HG02870 (cell line): Measurements from ENCODE around the gene INSYN2B.

Source experiments
- ATAC-seq: cut with Tn5 transposase; IDR thresholded peaks from one replicate; pipeline ENCODE4 v1.9.1; 2021; ENCODE audit warnings: mild to moderate bottlenecking, moderate library complexity; ENCODE audit not compliant: unreplicated experiment

Gene INSYN2B

DNA sequence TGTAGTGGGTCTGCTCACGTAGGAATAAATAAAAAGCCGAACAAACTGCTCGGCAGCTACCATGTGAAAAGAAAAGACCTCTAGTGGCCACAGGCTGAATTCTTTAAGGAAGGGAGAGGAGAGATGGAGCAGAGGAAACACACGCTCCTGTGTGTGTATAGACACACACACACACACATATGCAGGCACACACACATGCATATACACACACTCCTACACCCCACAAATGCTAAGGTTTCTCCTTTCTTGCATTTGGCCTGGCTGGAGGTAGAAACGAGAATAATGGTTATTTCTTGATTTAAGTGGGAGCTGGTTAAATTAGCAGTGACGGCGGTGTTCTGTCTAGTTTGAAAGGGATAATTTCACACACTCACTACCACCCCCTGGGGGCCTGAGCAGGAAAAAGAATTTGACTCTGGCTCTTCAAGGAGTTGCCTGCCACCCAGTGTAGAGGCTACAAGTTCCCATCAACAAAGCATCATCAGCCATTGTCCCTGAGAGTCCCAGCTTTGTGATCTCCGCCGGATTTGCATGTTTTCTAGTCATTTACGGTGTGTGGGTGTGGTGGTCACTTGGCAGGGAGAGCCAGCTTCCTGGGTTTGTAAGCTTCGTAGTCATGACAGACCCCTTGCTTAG lies at the start of gene INSYN2B:
Gene INSYN2B (minus strand): TSS at position 78 of the 636 bp plus-strand sequence. CDS start 96,597 bp downstream, outside the sequence.
- ATAC-seq = peak; percentile 56

DNA sequence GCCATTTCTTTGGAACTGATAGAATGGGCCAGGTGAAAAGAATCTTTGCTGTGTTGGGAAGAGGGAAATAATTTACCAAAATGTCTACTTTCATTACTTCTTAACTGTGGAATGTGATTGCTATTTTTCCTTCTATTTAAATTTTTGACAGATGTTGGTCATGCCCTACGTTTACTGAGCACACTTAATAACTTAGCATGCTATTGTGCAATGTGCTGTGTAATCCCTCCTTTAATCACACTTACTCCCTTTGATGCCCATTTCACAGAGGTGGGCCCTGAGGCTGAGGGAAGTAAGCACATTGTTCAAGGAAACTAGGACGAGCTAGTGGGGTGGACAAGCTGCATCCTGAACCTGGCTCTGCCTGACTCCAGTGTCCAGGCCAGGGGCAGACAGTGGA lies 47.8 kb upstream of the INSYN2B start:
- no peak for ATAC-seq

DNA sequence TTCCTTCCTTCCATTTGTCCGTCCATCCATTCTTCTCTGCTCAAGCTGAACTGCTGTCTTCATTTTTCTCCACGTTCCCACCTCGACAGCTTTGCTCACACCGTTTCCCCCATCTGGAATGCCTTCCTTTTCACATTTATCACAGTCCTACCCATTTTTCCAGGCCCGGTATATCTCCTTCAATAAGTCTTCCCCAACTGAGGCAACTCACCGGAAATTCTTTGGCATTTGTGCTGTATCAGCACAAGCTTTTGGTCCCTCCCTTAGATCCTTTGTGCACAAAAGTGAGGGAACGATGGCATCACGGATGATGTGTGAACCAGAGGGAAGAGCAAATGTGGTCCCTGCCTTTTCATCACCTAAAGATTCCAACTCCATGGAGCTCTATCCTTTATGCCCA lies 45.6 kb upstream of the INSYN2B start:
- ATAC-seq = no peak

DNA sequence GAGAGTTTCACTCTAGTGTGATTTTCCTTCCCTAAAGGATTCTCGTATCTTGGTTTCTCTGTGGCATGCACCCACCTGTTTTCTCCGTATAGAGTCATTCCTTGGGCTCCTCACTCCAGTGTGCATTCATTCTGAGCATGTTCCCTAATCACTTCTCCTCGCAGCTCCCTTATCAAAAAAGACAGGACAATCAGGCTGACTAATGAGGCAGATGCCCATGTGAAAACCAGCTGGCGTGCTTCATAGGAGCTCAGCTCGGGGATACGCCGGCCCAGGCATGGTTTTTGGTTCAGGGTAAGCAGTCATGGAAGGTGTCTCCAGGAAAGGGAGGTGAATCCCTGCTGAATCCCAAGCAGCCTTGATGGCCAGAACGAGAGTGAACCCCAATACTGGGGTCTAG lies 41.2 kb upstream of the INSYN2B start:
- ATAC-seq = no peak

DNA sequence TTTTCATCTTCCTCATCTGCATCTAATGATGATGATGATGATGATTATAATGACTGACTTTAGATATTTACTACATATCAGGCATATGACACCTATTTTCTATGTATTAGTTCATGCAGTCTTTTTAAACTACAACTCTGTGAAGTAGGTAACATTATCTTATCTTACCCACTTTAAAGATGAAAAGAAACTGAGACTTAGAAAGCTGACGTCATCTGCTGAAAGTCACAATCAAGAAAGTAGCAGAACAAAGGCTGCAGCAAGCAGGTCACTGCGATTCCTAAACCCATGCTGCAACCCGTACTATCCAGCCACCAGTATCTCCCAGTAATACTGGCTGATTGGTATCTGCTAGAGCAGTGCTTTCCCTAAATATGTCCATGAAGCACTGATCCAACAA lies 40.1 kb upstream of the INSYN2B start:
- ATAC-seq = no peak

DNA sequence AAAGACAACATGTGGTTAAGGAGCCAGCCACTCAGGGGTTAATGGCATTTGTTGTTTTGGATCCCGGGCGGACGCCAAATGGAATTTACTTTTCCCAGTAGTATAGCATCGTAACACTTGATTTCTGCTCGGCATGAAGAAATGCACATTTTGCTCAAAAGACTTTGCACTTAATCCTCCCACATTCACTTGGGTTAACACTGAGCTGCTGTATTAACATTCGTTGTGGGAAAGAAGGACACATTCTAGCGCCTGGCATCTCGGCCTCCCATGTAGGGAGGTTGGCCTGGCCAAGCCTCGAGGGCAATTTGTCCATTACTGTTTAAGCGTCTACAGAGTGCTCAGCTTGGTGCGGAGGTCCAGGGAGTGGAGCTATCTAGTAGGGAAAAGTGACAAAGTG lies 32.3 kb upstream of the INSYN2B start:
- ATAC-seq = no peak

DNA sequence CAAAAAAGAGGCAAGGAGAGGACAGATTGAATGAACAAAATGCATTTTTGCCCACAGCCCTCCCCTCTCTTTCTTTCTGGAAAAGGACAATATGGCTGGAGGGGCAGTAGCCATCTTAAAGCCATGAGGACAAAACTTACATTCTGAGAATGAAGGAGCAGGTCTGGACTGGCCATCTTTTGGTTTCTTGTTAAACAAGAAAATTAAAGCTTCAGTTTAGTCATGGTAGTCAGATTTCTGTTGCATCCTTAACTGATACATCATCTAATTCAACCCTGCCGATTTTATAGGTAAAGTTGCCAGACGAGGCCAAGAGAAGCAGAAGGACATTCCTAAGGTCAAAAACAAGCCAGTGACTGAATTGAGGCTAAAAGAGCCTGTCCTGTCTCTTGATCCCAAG lies 31.5 kb upstream of the INSYN2B start:
- no peak for ATAC-seq

DNA sequence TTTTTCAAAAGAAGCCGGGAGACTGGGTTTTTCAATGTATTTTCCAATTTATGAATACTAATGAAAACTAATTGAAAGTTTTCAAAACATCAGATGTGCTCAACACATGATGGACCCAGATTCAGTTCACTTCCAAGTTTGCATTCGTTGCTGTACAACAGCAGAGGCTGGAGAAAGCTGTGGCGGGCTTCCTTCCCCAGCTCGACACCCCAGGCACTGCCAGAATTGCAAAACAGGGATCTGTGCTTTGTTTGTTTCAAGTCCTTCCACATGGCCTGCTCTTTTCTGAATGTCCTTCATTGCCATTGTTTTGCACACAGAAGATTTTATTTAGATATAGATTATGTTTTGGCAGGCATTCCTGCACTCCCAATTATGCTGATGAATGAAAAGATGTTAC lies 30.3 kb upstream of the INSYN2B start:
- ATAC-seq = no peak

DNA sequence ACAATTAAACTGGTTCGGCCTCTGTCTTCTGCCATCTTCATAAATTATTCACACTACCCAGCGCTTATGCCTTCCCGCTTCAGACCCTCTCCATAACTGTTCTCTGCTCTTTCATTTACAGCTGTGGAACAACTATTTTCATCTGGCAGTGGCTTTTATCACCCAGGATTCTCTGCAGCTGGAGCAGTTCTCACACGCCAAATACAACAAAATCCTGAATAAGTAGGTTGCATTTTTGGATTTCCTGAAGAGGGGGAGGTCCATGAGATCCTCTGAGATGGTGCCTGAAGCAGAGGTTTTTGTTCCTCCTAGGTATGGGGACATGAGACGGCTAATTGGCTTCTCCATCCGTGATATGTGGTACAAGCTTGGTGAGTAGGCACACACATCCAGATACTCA lies 28.1 kb upstream of the INSYN2B start:
- ATAC-seq = no peak

DNA sequence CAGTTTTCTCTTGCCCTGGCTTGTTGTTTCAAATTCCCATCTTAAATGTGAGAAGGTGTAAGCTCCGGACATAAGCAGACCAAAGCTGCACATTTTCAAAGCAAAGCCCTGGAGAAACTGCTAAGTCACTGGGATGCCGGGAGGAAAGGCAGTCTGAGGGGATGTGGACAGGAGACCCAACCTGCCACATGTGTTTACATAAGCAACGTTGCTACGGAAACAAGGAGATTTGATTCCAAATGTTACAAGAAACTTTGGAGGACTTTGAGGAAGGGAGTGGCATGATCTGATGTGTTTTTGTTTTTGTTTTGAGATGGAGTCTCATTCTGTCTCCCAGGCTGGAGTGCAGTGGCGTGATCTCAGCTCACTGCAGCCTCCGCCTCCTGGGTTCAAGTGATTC lies 25.7 kb upstream of the INSYN2B start:
- ATAC-seq = no peak

DNA sequence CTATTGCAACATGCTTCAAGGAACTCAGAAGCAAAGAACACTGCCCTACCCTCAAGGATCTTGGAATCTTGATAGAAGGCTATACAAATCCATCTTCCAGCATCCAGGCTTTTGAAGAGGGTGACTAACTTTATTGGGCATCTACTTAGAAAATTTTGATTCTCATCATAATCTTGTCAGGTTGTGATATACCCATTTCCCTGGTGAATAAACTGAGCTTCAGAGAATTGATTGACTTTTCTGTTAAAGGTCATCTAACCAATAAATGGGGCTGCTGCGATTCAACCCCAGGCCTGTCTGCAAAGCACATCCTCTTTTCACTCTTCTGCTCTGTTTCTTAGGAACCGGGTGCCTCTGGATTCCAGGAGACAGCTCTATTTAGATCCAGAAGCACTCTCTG lies 19.9 kb upstream of the INSYN2B start:
- ATAC-seq = no peak

DNA sequence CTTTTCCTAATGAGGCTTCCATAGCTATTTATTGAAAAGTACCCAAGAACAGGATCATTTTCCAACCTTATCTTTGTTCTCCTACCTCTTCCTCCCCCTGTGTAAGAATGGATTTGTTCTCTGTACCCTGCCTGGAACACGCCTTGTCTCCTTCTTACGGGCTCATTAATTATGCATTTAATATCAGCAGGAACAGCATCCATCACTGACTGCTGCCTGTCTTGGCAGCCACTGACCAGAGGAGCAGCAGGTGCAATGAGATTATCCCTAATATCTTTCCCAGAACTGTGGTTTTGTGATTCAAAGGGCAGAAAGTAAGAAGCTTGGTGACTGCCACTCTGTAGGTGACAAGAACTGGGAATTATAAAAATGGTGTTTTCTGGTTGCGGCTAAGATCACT lies 19.3 kb upstream of the INSYN2B start:
- ATAC-seq = no peak

DNA sequence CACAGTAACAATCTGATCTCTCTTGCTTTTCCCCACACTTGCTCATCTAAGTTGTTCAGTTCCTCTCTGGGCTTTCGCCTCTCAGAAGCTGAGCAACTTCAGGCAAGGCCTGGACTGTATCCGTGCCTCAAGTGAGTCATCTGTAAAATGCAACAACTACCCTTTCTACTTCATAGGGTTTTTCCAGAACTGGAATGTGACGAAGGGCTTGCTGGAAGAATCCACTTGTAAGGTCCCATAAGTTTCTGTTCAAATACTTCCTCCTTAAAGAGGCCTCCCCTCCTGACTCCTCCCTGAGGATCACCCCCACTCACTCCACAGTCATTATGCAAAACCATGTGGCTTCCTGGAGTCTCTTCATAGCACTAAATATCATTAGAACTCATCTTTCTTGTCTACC lies 17.5 kb upstream of the INSYN2B start:
- ATAC-seq = peak; percentile 78

DNA sequence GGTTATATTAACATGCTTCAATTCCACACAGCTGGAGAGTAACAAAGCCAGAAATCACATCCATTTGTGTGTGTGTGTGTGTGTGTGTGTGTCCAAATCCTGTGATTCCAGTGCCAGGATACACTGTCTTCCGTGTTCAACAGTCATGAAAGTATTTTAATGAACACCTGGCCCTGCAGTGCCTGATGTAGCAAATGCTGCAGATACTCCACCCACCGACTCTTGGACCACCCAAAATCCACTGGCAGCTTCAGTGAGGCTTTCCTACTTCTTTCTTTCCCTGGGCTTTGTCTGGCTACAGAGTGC lies 13.1 kb upstream of the INSYN2B start:
- no peak for ATAC-seq

DNA sequence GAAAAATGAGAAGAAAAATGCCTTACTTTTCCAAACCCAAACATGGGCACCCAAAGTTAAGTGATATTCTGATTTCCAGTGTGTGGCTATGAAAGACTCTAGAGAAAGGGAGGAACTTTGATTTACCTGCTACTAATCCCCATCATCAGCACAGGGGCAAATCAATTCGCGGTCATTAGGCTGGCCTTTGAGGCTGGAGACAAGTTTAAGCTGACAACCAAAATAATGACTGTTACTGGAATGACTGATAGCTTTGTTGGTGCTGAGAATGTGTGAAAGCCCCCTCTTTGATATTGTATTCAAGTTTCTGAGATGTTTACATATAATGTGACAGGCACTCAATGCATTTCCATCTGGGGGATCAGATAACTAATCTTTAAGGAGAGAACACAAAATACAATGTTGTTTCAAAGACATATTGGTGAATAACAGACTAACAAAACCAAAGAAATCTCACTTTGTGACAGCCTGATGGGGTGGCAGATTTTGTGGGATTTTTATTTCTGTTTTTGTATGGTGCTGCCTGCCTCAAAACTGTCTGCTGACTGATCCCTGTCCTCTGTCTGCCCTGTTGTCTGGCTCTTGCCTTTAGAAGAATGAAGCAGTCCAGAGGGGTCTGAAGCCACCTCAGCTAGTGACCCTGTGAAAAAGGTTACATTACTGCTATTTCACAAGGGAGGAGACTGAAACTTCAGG lies 12.6 kb upstream of the INSYN2B start:
- no peak for ATAC-seq

DNA sequence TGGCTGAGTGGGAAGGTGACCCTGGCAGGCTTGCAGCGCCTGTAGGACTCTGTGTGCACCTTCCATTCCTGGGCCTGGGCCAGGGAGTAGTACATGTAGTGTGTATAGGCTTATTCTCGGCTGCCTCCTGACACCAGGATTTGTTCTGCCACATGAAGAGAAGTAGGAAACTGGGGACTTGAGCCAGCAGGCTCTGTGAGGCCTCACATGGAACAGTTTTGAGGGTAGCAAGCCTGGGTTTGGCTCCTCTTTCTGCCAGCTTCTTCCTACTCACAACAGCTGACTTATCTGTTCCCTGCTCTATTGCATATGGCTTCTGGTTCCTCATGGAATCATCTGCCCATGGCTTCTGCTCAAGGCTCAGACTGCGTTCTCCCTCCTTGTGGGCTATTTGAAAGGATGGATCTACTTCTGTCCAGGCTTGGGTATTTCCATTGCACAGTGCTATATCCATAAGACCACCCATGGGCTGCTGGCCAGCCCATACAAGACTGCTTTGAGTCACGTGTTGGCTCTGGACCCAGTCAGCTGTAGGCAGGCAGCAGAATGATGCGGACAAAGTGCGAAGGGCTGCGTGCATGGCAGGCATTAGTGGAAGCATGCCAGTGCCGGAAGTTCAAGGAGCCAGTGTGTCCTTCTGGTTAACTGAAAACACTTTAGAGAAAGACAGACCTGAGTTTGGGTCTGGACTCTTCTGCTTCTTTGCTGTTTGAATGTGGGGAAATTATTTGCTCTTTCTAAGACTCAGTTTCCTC lies 11.0 kb upstream of the INSYN2B start:
- no peak for ATAC-seq

DNA sequence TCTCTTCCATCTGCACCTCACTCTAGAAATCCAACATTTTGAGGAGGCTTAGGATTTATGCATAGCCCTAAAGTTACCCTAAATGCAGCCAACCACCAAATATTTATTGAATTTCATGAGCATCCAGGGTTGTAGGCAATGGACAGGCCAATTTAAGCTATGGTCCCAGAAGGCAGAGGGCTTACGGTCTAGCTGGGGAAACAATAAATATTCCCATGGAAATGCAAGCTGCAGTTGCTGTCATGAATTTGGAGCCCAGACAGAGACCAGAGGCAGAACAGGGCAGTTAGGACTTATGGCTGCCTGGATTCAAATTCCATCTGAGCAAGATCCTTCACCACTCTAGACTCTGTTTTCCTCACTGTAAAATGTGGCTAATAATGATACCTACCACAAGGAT lies 9.1 kb upstream of the INSYN2B start:
- ATAC-seq = no peak

DNA sequence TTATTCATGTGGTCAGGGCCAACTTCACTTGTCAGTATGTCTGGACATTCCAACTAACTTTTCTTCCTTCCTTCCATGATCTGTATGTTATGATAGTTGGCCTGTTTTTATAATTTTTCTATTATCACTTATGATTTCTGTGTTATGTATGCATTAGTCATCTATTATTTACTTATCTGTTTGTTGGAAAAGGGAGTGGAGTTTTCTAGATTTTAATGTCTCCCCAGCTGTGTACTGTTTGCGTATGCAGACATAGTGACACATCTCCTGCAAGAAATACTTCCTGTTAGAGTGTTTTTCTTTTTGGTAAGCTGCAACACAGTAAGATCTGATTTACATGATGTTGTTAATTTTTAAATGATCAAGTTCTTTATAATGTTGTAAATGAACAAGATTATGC lies 8.7 kb upstream of the INSYN2B start:
- no peak for ATAC-seq

DNA sequence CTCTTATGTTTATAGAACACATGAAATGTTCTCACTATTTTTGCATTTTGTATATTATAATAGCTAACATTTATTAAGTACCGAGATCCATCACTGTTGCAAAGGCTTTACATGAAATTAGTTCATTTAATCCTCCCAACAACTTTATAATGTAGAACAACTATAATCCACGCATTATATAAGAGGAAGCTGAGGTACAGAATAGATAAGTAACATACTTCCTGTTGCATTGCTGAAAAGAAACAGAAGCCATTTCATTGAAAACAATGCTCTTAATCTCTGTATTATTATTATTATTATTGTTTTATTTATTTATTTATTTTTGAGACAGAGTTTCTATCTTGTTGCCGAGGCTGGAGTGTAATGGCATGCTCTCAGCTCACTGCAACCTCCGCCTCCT lies 7.9 kb upstream of the INSYN2B start:
- ATAC-seq = no peak

DNA sequence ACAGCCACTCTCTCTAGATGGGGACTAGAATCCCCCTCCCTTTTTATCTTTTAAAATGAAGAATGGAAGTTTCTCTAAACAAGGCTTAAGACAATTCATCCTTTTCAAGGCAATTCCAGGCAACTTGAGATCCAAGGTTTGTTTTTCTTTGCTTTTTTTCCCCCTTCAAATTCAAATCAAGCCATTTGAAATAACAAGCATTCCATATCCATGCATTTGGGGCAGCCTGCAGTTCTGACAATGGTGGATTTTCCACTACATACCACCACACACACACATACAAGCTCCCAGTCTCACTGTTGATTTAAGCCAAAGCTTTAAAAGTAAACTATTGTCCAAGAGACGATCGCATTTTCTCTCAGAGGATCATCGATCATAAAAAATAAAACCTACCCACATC lies 424 bp downstream of the INSYN2B start:
- ATAC-seq = no peak

DNA sequence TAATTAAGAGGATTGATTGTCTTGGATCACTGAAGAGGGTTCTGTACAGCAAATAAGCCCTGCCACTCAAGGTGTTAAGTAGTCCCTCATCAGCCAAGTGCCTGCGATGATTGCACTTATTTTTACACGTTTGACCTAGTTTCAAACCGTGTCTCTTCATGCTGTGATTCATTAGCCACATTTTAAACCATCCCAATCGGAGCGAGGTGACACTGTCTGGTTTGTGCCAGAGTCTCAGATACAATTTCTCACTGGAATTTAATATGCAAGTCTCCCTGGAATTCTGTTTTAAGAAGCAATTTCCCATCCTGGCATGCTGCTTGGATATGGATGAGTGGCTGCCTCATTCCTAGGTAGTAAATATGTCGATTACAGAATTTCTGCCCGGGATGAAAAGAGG lies 1.6 kb downstream of the INSYN2B start:
- ATAC-seq = no peak

DNA sequence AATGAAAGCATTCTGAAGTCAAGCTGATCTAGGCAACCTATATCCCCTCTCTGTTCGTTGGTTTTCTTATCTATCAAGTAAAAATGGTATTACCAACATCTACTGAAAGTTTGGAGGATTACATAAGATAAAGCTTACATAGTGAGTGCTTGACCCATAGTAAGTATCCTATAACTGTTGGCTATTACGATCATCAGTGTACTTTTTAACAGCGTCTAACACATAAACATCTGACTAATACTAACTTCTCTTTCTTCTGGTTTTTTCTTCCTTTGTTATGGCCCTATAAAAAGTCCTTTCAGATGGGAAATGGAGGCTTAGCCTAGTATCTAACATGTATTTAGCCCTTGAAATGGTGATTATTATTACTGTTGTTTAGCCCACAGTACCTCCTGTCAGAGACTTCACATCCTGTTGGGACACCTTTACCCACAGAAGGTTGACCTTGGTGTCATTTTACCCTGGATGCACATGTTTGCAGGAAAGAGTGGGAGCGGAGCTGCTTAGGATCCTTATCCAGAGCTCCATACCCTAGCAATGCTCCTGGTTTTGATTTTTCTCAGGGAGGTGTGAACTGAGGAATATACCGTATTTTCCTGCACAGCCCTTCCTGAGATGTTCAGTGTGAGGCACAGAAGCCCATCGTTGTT lies 6.0 kb downstream of the INSYN2B start:
- ATAC-seq = no peak
